K562 (cell line): ENCODE results near the gene ANXA3. TPM values are rescaled to one million over a fixed set of nuclear protein-coding genes. Genes with fewer than 3 reads are reported as not detected.

Source experiments
- ATAC-seq: fragments of 200-7000 bp; cut with Tn5 transposase; 3 replicates; pipeline ENCODE4 v1.9.1; 2020; ENCODE audit warnings: moderate library complexity
- BruUV-seq: library from RNA; stranded (reverse); fragments of 400-500 nt; replicated peaks from 2 replicates; lab custom pipeline; 2021; lab: Mats Ljungman, UMichigan
- CTCF ChIA-PET: fragments of 300-600 bp; formaldehyde crosslinking; extraction: SDS; loops from one replicate; lab custom pipeline; 2021; ENCODE audit warnings: low intra/inter-chr PET ratio; lab: Yijun Ruan, JAX
- POLR2A ChIA-PET: fragments of 300-600, 350-650 bp; sonication (Branson Sonifier 250); formaldehyde crosslinking; extraction: SDS; loops from one replicate; lab custom pipeline; 2021; ENCODE audit warnings: antibody characterized with exemption, inconsistent platforms; lab: Yijun Ruan, JAX
- DNase-seq, 4 experiments: peaks; one replicate each; pipeline versions ENCODE4 v3.0.0 to v3.0.0-alpha.2; 2011 to 2018; ENCODE audit warnings: low spot score in 3 of 4, mixed read lengths in 3 of 4; ENCODE audit errors: extremely low read depth in 1 of 4
- FAIRE-seq: peaks from 2 replicates; lab custom pipeline; 2011; peaks lifted over from hg19 to GRCh38; lab: Jason Lieb, UNC
- H2AFZ ChIP-seq: 2 replicates; pipeline ENCODE4 v1.6.0; 2011; ENCODE audit warnings: low read depth, low read length, control low read depth, inconsistent platforms
- H3K27ac ChIP-seq: fragments of 200-600 bp; 3 replicates; pipeline ENCODE4 v1.8.0; 2011; ENCODE audit warnings: low read depth, mild to moderate bottlenecking, control low read depth, inconsistent platforms, low read length, moderate library complexity, mixed read lengths; ENCODE audit errors: extremely low read depth
- H3K27me3 ChIP-seq, 2 experiments: fragments of 300-600 bp in 1 of 2; 2 replicates in 1 of 2; 3 replicates in 1 of 2; pipeline versions ENCODE4 v1.6.0 to v1.8.0; 2011; ENCODE audit warnings: inconsistent platforms in 2 of 2, low read length in 2 of 2, mild to moderate bottlenecking in 1 of 2, mixed read lengths in 1 of 2, moderate library complexity in 1 of 2; ENCODE audit not compliant: control insufficient read depth in 2 of 2, insufficient read depth in 2 of 2
- H3K36me3 ChIP-seq: fragments of 300-600 bp; 3 replicates; pipeline ENCODE4 v1.8.0; 2011; ENCODE audit warnings: mild to moderate bottlenecking, low read length, inconsistent platforms; ENCODE audit not compliant: control insufficient read depth, insufficient read depth
- H3K4me1 ChIP-seq, 2 experiments: fragments of 200-600 bp in 1 of 2; replicated peaks in 1 of 2; 2 replicates in 1 of 2; 3 replicates in 1 of 2; pipeline versions ENCODE4 v1.5.1 to v1.8.0; 2011; ENCODE audit warnings: inconsistent platforms in 2 of 2, low read length in 2 of 2, mild to moderate bottlenecking in 1 of 2, mixed read lengths in 1 of 2, moderate library complexity in 1 of 2; ENCODE audit not compliant: control insufficient read depth in 2 of 2, insufficient read depth in 2 of 2
- H3K4me2 ChIP-seq: 2 replicates; pipeline ENCODE4 v1.6.1; 2011; ENCODE audit warnings: low read length, control low read depth, inconsistent platforms, mixed read lengths; ENCODE audit not compliant: insufficient read depth
- H3K4me3 ChIP-seq: fragments of 200-600 bp; sonication (generic), shearing (Covaris generic); 2 replicates; pipeline ENCODE4 v1.5.1; 2016; ENCODE audit warnings: control low read depth, inconsistent platforms
- H3K79me2 ChIP-seq: fragments of 200-600 bp; 3 replicates; pipeline ENCODE4 v1.8.0; 2011; ENCODE audit warnings: low read length, inconsistent platforms; ENCODE audit not compliant: control insufficient read depth, insufficient read depth
- H3K9ac ChIP-seq, 2 experiments: 2 replicates each; pipeline versions ENCODE4 v1.6.0 to v1.6.1; 2011; ENCODE audit warnings: low read depth in 2 of 2, low read length in 2 of 2, control low read depth in 1 of 2, inconsistent platforms in 1 of 2, mild to moderate bottlenecking in 1 of 2, mixed read lengths in 1 of 2; ENCODE audit not compliant: insufficient read depth in 1 of 2
- H3K9me1 ChIP-seq: one replicate; pipeline ENCODE4 v1.6.0; 2011; ENCODE audit warnings: inconsistent platforms, mild to moderate bottlenecking, low read length, moderate library complexity; ENCODE audit not compliant: control insufficient read depth, insufficient read depth
- H3K9me3 ChIP-seq: replicated peaks from 2 replicates; pipeline ENCODE4 v1.5.1; 2011; ENCODE audit warnings: low read depth, low read length, inconsistent platforms; ENCODE audit not compliant: control insufficient read depth, insufficient read depth
- H4K20me1 ChIP-seq: replicated peaks from 2 replicates; pipeline ENCODE4 v1.6.1; 2011; ENCODE audit warnings: low read length, inconsistent platforms, mixed read lengths; ENCODE audit not compliant: control insufficient read depth, insufficient read depth
- FUS ChIP-seq: fragments of 200-400 bp; formaldehyde crosslinking; optimal IDR thresholded peaks from 2 replicates; pipeline ENCODE3; 2017; ENCODE audit warnings: low read depth, low read length
- PKNOX1 ChIP-seq: fragments of 450-650 bp; IDR thresholded peaks from 2 replicates; pipeline ENCODE4 v1.6.1; 2016
- SLC30A9 ChIP-seq: fragments of 250-450 bp; sonication (Bioruptor Pico); IDR thresholded peaks from 2 replicates; pipeline ENCODE4 v1.8.0; 2022; ENCODE audit warnings: mild to moderate bottlenecking, moderate library complexity
- WGBS: fragments of 100-300 bp; shearing (Covaris generic); methylation state at CpG from one replicate; pipeline ENCODE4 v1.1.6; 2016; ENCODE audit warnings: low coverage, mixed read lengths; ENCODE audit not compliant: insufficient coverage; ENCODE audit errors: missing lambda C conversion rate; 5-methylcytosine and 5-hydroxymethylcytosine counted together
- in situ Hi-C: fragments of 300-500 bp; cut with MboI; formaldehyde crosslinking; loops from 4 replicates; pipeline ENCODE4 v1.15.0; 2018; ENCODE audit warnings: inconsistent platforms, mixed read lengths
- intact Hi-C: fragments of 100-400 bp; cut with micrococcal nuclease; formaldehyde crosslinking; loops from 2 replicates; pipeline ENCODE4 v1.14.2; 2022
- polyA plus RNA-seq, 8 experiments: library from polyadenylated mRNA; depleted of rRNA in 4 of 8; stranded (reverse) in 5 of 8; unstranded in 3 of 8; fragments of >200 nt; fragmentation: Nextera tagmentation in 2 of 8; fragmentation: Illumina TruSeq in 1 of 8; extraction: Ambion mirVana in 2 of 8; extraction: Trizol in 1 of 8; gene quantifications; 2 replicates each; pipeline versions ENCODE4 v1.2.1 to v1.2.3, GENCODE V29; 2011 to 2014; ENCODE audit warnings: inconsistent platforms in 1 of 8, missing spikeins in 1 of 8
- small RNA-seq: library from RNA; depleted of rRNA; stranded (forward); fragments of <200 nt; gene quantifications from one replicate; pipeline ENCODE3, GENCODE V24; 2014
- total RNA-seq, 7 experiments: library from RNA; depleted of rRNA in 6 of 7; stranded (reverse); fragments of >200 nt in 6 of 7; fragmentation: Illumina TruSeq in 2 of 7; extraction: Trizol in 2 of 7; gene quantifications; 2 replicates each; pipeline versions ENCODE4 v1.2.1 to v1.2.3, GENCODE V29; 2011 to 2021; ENCODE audit warnings: low replicate concordance in 1 of 7

ANXA3 gene
- total and polyA plus RNA-seq, 9 of the 15 experiments (the other 6 are each of a cell fraction or from before 2014, with no cell fraction given): 6.3 to 15.5 (median 9.8) TPM

GRCh38 chr4:78659264-78659663 lies 107.7 kb downstream of the ANXA3 start (continued):
- no peak for TF ChIP-seq SLC30A9

DNA sequence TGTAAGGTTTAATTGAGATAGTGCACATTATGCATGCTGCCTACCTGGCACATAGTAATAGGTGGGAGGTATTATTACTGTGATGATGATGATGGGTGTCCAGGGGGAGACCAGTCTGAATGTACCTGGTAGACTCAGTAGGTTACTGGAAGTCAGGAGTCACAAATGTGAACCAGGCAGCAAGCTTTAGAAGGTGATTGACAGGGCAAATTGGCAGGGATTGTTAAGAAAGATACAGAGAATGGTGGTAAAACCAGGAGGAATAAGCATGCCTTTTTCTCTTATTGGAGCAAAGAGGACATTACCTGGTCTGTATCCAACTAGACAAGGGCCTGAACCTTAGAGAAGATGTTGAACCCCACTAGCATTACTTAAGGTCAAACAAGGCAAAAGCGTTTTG lies 108.1 kb downstream of the ANXA3 start:
- in situ Hi-C loops: no loop called here
- FAIRE-seq (no peak), DNase-seq (no peak), ATAC-seq (no peak)
- 55% methylated on average over 1 of the region's 1 CpG for WGBS
- no peaks in the 10 kb centered on the region for H4K20me1 ChIP-seq
- ChIA-PET POLR2A (no interaction called here), CTCF (no interaction called here)
- H3K4me1 ChIP-seq: peaks cover 20 to 65% of the 10 kb centered on the region in 2 experiments
- H3K9ac ChIP-seq: no peak overlapping the region
- no peaks in the 10 kb centered on the region for H3K79me2 ChIP-seq
- no peak overlapping the region for H3K4me3 ChIP-seq
- no peak for TF ChIP-seq FUS
- peak; percentile 82 for TF ChIP-seq PKNOX1
- H3K27me3 ChIP-seq: no peaks in the 10 kb centered on the region
- H3K9me3 ChIP-seq: no peaks in the 10 kb centered on the region
- H3K36me3 ChIP-seq: no peaks in the 10 kb centered on the region
- H3K4me2 ChIP-seq: no peak overlapping the region
- H3K27ac ChIP-seq: no peak overlapping the region
- no peaks in the 10 kb centered on the region for H3K9me1 ChIP-seq
- no TSS peak for BruUV-seq
- H2AFZ ChIP-seq: no peak overlapping the region
- intact Hi-C loops: no loop called here

Small RNA genes within 50 kb of the gene (small RNA-seq; reads per million reads assigned to genes)
- gene HIGD1AP13: not detected
- not detected for gene RF00019

Other genes starting within 250 kb of the ANXA3 start
- 87.6 and 88.6 TPM in 2 replicates for gene BMP2K, start 224.6 kb downstream of the ANXA3 start, total RNA-seq (2014; rRNA removed)
- 141 and 176 TPM in 2 replicates for gene BMP2K, start 224.6 kb downstream of the ANXA3 start, total RNA-seq (2014; rRNA removed; fragmentation: Illumina TruSeq; extraction: Trizol)
- 202 and 217 TPM in 2 replicates for gene BMP2K, start 224.6 kb downstream of the ANXA3 start, total RNA-seq (2015; rRNA removed; fragmentation: Illumina TruSeq; extraction: Trizol)
- 104 and 120 TPM in 2 replicates for gene BMP2K, start 224.6 kb downstream of the ANXA3 start, total RNA-seq (2021)
- 125 and 150 TPM in 2 replicates for gene BMP2K, start 224.6 kb downstream of the ANXA3 start, polyA plus RNA-seq (2011; rRNA removed)
- gene BMP2K, start 224.6 kb downstream of the ANXA3 start, polyA plus RNA-seq (2014; fragmentation: Illumina TruSeq; extraction: Trizol): 96.8 and 104 TPM in 2 replicates
- 10 to 100 TPM; 17.0 to 24.0 TPM for gene BMP2K, start 224.6 kb downstream of the ANXA3 start, polyA plus RNA-seq (2014; fragmentation: Nextera tagmentation; extraction: Ambion mirVana)
- 76.3 and 85.8 TPM in 2 replicates for gene BMP2K, start 224.6 kb downstream of the ANXA3 start, polyA plus RNA-seq (2014; rRNA removed)